Loucy (cell line): Measurements from ENCODE around the gene CEP112.

Experiments used
- CTCF ChIP-seq: fragments of 200-600 bp; sonication (generic); conservative IDR thresholded peaks from 2 replicates; pipeline ENCODE4 v1.5.1; 2014; ENCODE audit warnings: mild to moderate bottlenecking, antibody characterized with exemption, low read length
- EZH2phosphoT487 ChIP-seq: fragments of 200-600 bp; IDR thresholded peaks from 2 replicates; pipeline ENCODE4 v1.6.1; 2018; ENCODE audit warnings: antibody characterized with exemption, mild to moderate bottlenecking, moderate library complexity, borderline replicate concordance

DNA sequence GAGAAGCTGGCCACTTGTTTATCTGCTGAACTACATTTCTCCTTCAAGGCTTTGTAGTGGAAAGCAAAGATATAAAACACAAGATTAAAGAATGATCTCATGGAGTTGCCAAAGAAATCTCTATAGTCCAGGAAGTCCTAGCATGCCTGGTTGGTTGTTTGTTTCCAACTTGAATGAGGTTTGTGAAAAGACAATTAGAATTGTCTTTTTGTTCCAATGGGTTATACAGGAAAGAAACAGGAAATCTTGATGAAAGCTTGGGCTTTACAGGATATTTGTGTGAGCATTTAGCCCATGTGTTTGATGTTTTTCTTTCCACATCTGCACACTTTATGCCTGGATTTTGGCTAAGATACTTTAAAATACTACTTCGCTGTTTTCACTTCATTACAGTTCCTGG is 273.4 kb downstream of the CEP112 start:
- TF ChIP-seq CTCF (no peak), EZH2phosphoT487 (no peak)
